ENCODE measurements around the gene SLC11A2.
"Not testable (repeated sequence)": the region's sequence is repeated elsewhere in the genome, so short reads cannot be mapped to it uniquely, and the experiment has no call there.

Gene SLC11A2

GRCh38 chr12:50988871-50989270 lies 37.3 kb downstream of the SLC11A2 start:
- no peak for DNase-seq

- DNase-seq: no peak
These were observed 38.1 kb downstream of the SLC11A2 start for GRCh38 chr12:50988051-50988450.

- peak; percentile 49 for DNase-seq
These were observed 39.0 kb downstream of the SLC11A2 start for GRCh38 chr12:50986966-50987737.

- peak; percentile 60 for DNase-seq
These were observed 40.9 kb downstream of the SLC11A2 start for GRCh38 chr12:50985322-50985721.

- DNase-seq: no peak
These were observed 41.4 kb downstream of the SLC11A2 start for GRCh38 chr12:50984586-50985298.

GRCh38 chr12:50981319-50982239 lies 44.6 kb downstream of the SLC11A2 start:
- DNase-seq: no peak

- no peak for DNase-seq
These were observed 45.6 kb downstream of the SLC11A2 start for GRCh38 chr12:50980545-50980944.

- no peak for DNase-seq
These were observed 46.7 kb downstream of the SLC11A2 start for GRCh38 chr12:50979369-50980052.

GRCh38 chr12:50971946-50972345 lies 54.2 kb downstream of the SLC11A2 start:
- DNase-seq: no peak

- no peak for DNase-seq
These were observed 61.8 kb downstream of the SLC11A2 start for GRCh38 chr12:50964432-50964831.

- no peak for DNase-seq
These were observed 64.5 kb downstream of the SLC11A2 start for GRCh38 chr12:50961708-50962107.

- no peak for DNase-seq
These were observed 66.1 kb downstream of the SLC11A2 start for GRCh38 chr12:50960130-50960529.

GRCh38 chr12:50955697-50956096 lies 70.5 kb downstream of the SLC11A2 start:
- DNase-seq: no peak

GRCh38 chr12:50955288-50955687 lies 70.9 kb downstream of the SLC11A2 start:
- DNase-seq: no peak

- DNase-seq: not testable (repeated sequence)
These were observed 71.4 kb downstream of the SLC11A2 start for GRCh38 chr12:50954789-50955188.

- DNase-seq: no peak
These were observed 73.1 kb downstream of the SLC11A2 start for GRCh38 chr12:50953047-50953446.

- DNase-seq: no peak
These were observed 73.7 kb downstream of the SLC11A2 start, which contains the start of gene HIGD1C for GRCh38 chr12:50952510-50952909. HIGD1C (plus strand) TSS chr12:50952544; CDS start chr12:50953999, 1,455 bp downstream.

GRCh38 chr12:50951112-50951511 lies 75.1 kb downstream of the SLC11A2 start:
- DNase-seq: no peak

GRCh38 chr12:50949801-50950302 lies 76.3 kb downstream of the SLC11A2 start:
- no peak for DNase-seq

- DNase-seq: no peak
These were observed 77.4 kb downstream of the SLC11A2 start for GRCh38 chr12:50948798-50949197.

GRCh38 chr12:50947933-50948626 lies 78.1 kb downstream of the SLC11A2 start:
- no peak for DNase-seq

GRCh38 chr12:50937653-50938052 lies 88.5 kb downstream of the SLC11A2 start:
- no peak for DNase-seq
